Body of pancreas (tissue), 4 donors: ENCODE data around the gene GET3. TPM values are rescaled to one million over a fixed set of nuclear protein-coding genes. Genes with fewer than 3 reads are reported as not detected.

Experiments
- ATAC-seq: fragments of 150-250 bp; one replicate; pipeline ENCODE4 v1.9.1; 2016
- DNase-seq, 4 donors: peaks; one replicate each; pipeline ENCODE4 v3.0.0-alpha.2; 2019
- H3K27ac ChIP-seq, 4 donors: fragments of 200-600 bp; sonication (generic); 1 replicate in 3 of 4; 2 replicates in 1 of 4; pipeline versions ENCODE4 v1.5.1 to v1.6.1; 2016 to 2019; ENCODE audit warnings: mild to moderate bottlenecking in 1 of 4, mixed read lengths in 1 of 4, moderate library complexity in 1 of 4
- H3K27me3 ChIP-seq, 2 donors: fragments of 200-600 bp; sonication (generic); one replicate each; pipeline ENCODE4 v1.6.0; 2016; ENCODE audit warnings: mild to moderate bottlenecking in 1 of 2
- H3K36me3 ChIP-seq, 2 donors: fragments of 200-600 bp; sonication (generic); replicated peaks in 1 of 2; 2 replicates each; pipeline ENCODE4 v1.5.1; 2016; ENCODE audit warnings: low read depth in 2 of 2; ENCODE audit not compliant: insufficient read depth in 1 of 2
- H3K4me1 ChIP-seq: fragments of 200-600 bp; sonication (generic); one replicate; pipeline ENCODE4 v1.6.0; 2016
- H3K4me3 ChIP-seq, 2 donors: fragments of 200-600 bp; sonication (generic); 1 replicate in 1 of 2; 2 replicates in 1 of 2; pipeline ENCODE4 v1.5.1; 2016 to 2019
- H3K9me3 ChIP-seq, 3 donors: fragments of 200-600 bp; sonication (generic); 1 replicate in 2 of 3; 2 replicates in 1 of 3; pipeline ENCODE4 v1.5.1; 2016
- POLR2A ChIP-seq, 3 donors: fragments of 450-650 bp; IDR thresholded peaks; one replicate each; pipeline ENCODE4 v1.6.1; 2016; ENCODE audit warnings: antibody characterized with exemption in 3 of 3, mild to moderate bottlenecking in 2 of 3
- WGBS, 2 donors: methylation state at CpG; one replicate each; pipeline ENCODE4 v1.1.5; 2017; 5-methylcytosine and 5-hydroxymethylcytosine counted together
- intact Hi-C: fragments of 100-400 bp; cut with DNase I; formaldehyde crosslinking; loops from one replicate; pipeline ENCODE4 v1.15.1; 2023
- total RNA-seq, 2 donors: library from RNA; depleted of rRNA; stranded (reverse); fragments of >200 nt; gene quantifications; one replicate each; pipeline ENCODE4 v1.1.0, GENCODE V29; 2016
- TF ChIP-seq, protein P1 (sequence below), 7 experiments: fragments of 450-650 bp in 4 of 7; fragments of 200-600 bp in 3 of 7; sonication (generic) in 3 of 7; IDR thresholded peaks; one replicate each; pipeline ENCODE4 v1.5.1; 2016 to 2019; ENCODE audit warnings: antibody characterized with exemption in 7 of 7

Gene GET3
- total RNA-seq, 2 donors from 2014 or later, result 13.2 to 22.8 TPM

DNA sequence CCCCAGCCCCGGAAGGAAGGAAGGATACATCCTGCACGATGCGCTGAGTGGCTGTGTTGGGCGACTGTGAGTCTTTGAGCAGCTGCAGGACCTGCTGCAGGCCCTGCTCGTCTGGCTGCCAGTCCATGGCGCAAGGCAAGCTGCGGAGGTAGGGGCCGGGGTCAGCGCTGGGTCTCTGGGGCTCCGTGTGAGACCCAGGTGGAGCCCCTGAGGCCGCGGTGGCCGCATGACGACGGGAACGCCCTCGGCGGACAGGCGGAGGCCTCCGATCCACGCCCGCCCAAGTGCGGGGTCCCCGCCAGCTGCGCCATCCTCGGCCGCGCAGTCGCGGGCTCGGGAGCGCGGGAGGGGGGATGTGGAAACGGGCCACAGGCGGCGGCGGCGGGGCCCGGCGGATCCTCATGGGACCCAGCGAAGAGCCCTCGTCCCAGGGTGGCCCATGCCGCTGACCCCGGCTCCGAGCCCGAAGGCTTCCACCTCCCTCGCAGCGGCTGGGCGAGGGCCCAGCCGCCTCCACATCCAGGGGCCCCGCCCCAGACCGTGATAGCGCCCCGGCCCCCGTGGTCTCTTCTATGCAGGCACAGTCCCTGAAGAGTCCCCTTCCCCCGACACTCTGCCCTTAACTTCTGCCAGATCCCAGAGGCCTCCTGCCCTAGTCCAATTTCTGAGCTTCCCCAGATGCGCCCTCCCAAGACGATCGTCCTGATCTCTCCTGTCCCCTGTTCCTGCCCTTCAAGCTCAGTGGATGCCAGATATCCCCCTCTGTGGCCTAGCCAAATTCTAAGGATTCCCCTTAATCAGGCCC lies 16.2 kb upstream of the GET3 start:
- TF ChIP-seq POLR2A (IDR thresholded peaks at IDR 0.05), result no peak
- TF ChIP-seq, protein P1, sequence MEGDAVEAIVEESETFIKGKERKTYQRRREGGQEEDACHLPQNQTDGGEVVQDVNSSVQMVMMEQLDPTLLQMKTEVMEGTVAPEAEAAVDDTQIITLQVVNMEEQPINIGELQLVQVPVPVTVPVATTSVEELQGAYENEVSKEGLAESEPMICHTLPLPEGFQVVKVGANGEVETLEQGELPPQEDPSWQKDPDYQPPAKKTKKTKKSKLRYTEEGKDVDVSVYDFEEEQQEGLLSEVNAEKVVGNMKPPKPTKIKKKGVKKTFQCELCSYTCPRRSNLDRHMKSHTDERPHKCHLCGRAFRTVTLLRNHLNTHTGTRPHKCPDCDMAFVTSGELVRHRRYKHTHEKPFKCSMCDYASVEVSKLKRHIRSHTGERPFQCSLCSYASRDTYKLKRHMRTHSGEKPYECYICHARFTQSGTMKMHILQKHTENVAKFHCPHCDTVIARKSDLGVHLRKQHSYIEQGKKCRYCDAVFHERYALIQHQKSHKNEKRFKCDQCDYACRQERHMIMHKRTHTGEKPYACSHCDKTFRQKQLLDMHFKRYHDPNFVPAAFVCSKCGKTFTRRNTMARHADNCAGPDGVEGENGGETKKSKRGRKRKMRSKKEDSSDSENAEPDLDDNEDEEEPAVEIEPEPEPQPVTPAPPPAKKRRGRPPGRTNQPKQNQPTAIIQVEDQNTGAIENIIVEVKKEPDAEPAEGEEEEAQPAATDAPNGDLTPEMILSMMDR (IDR thresholded peaks at IDR 0.05), result no peak
- peak overlapping the region; percentile 69 to 93 (median 88) for H3K27ac ChIP-seq
- WGBS, 2 donors, result 0 to 3% methylated on average over 5 to 56 of the region's 59 CpGs
- peaks cover 0 to 2% of the 10 kb centered on the region in 2 donors for H3K36me3 ChIP-seq
- DNase-seq (peak in 3 of 4 donors; percentile 10 to 28 (median 19)), ATAC-seq (no peak)
- peaks cover 37% of the 10 kb centered on the region for H3K4me1 ChIP-seq
- intact Hi-C loops, result no loop called here
- no peaks in the 10 kb centered on the region for H3K27me3 ChIP-seq
- peak overlapping the region; percentile 29 to 77 for H3K4me3 ChIP-seq
- no peaks in the 10 kb centered on the region for H3K9me3 ChIP-seq

DNA sequence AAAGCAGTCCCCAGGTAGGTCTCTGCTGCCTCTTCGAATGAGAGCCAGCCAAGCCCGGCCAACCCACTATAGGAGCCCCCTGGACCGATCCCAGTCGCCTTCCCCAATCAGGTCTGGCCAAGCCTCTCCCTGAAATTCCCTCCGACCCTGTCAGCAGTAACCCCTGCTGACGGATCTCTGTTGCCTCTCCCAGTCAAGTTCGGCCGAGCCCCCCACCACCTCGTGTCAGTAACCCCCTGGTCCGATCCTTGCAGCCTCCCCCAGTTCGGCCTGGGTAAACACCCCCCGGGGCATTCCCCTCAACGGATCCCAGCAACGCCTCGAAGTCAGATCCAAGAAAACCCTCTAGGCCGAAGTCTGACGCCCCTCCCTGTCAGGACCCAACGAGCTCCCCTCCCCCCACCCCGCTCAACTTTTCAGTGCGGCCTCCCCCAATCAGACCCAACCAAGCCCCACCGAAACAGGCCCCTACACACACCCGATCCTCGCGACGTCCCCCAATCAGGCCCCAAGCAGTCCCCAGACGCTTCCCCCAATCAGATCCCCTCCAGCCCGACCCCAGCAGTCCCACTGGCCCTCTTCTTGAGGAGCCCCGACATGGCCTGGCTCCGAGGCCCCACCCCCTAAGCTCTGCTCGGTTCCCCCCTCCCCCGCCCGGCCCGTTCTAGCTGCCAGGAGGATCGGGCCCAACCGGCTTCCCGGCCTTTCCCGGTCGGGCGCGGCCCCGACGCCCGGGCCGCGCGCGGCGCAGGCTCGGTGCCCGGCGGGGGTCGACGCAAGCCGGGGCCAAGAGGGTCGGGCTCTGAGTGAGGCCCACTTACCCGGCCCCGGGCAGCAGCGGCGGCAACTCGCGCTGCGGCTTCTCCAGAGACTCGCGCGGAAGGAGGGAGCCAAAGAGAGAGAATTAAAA lies 15.4 kb upstream of the GET3 start:
- Histone ChIP-seq H3K4me1 (peaks cover 37% of the 10 kb centered on the region), H3K36me3 (no peaks in the 10 kb centered on the region), H3K9me3 (no peaks in the 10 kb centered on the region), H3K27ac (peak overlapping the region; percentile 69 to 93 (median 88)), H3K27me3 (no peaks in the 10 kb centered on the region), H3K4me3 (peak overlapping the region; percentile 29 to 77)
- ATAC-seq, result peak; percentile 74
- DNase-seq, result peak; percentile 63 to 69 (median 68)
- 0 to 1% methylated on average over 19 to 55 of the region's 65 CpGs for WGBS, 2 donors
- TF ChIP-seq POLR2A (IDR thresholded peaks at IDR 0.05), result no peak
- TF ChIP-seq, protein P1 (IDR thresholded peaks at IDR 0.05), result no peak
- intact Hi-C loops, result no loop called here

- Histone ChIP-seq H3K9me3 (no peaks in the 10 kb centered on the region), H3K4me1 (peaks cover 37% of the 10 kb centered on the region), H3K27ac (peak overlapping the region; percentile 53 to 93 (median 88)), H3K36me3 (no peaks in the 10 kb centered on the region), H3K27me3 (no peaks in the 10 kb centered on the region), H3K4me3 (peak overlapping the region; percentile 29 to 77)
- peak; percentile 96 to 99 (median 99) for DNase-seq
- intact Hi-C loops, result no loop called here
- ATAC-seq, result peak; percentile 95
- TF ChIP-seq, protein P1 (IDR thresholded peaks at IDR 0.05), result peak in 1 of 7 experiments; percentile 5
- TF ChIP-seq POLR2A (IDR thresholded peaks at IDR 0.05), result peak in 2 of 3 donors; percentile 37 to 41
- 1 to 2% methylated on average over 31 to 32 of the region's 32 CpGs for WGBS, 2 donors
Observed at GRCh38 chr19:12722566-12723380, 14.5 kb upstream of the GET3 start.

- intact Hi-C loops, result no loop called here
- Histone ChIP-seq H3K27ac (peak overlapping the region in 3 of 4 donors; percentile 86 to 93 (median 90)), H3K9me3 (no peaks in the 10 kb centered on the region), H3K4me1 (peaks cover 37% of the 10 kb centered on the region), H3K27me3 (no peaks in the 10 kb centered on the region), H3K36me3 (no peaks in the 10 kb centered on the region), H3K4me3 (peak overlapping the region; percentile 14 to 27)
- ATAC-seq (no peak), DNase-seq (no peak)
- TF ChIP-seq, protein P1 (IDR thresholded peaks at IDR 0.05), result no peak
- TF ChIP-seq POLR2A (IDR thresholded peaks at IDR 0.05), result no peak
- 1 to 3% methylated on average over 7 of the region's 7 CpGs for WGBS, 2 donors
Observed at GRCh38 chr19:12723381-12723640, 14.0 kb upstream of the GET3 start.
